Measurements from ENCODE around the gene DENND6B. TPM values are rescaled to one million over a fixed set of nuclear protein-coding genes. Genes with fewer than 3 reads are reported as not detected.

The DENND6B gene
- total and polyA plus RNA-seq, 2 of the 13 experiments (the other 11 are each of a cell fraction or from before 2014, with no cell fraction given) = 0.95 to 3.8 TPM

GRCh38 chr22:50260801-50261614, 65.8 kb downstream of the DENND6B start (continued):
- TF ChIP-seq ZBTB10 (CRISPR knock-in tag; IDR thresholded peaks at IDR 0.05; ENCODE audit: borderline replicate concordance) = 0 out of 2 replicates have a peak, but pooled peaks have one; percentile 23
- no peak for TF ChIP-seq NONO (IDR thresholded peaks at IDR 0.05)
- TF ChIP-seq NONO (CRISPR knock-in tag; conservative IDR thresholded peaks at IDR 0.05) = 0 out of 2 replicates have a peak, but pooled peaks have one; percentile 29
- TF ChIP-seq RCOR2 (CRISPR knock-in tag; IDR thresholded peaks at IDR 0.05) = no peak
- no peak for TF ChIP-seq EHMT2 (IDR thresholded peaks at IDR 0.05; ENCODE audit: borderline replicate concordance, low read depth, low read length)
- 0 out of 2 replicates have a peak, but pooled peaks have one; percentile 14 for TF ChIP-seq ZBTB2 (CRISPR knock-in tag; IDR thresholded peaks at IDR 0.05; ENCODE audit: low read depth)
- peak; percentile 51; the same call in 1 of the 2 replicates for TF ChIP-seq ZNF768 (CRISPR knock-in tag; IDR thresholded peaks at IDR 0.05)
- TF ChIP-seq ZNF598 (CRISPR knock-in tag; IDR thresholded peaks at IDR 0.05; ENCODE audit: borderline replicate concordance) = no peak; the same call in 1 of the 2 replicates
- TF ChIP-seq FOSL1 (CRISPR knock-in tag; IDR thresholded peaks at IDR 0.05; ENCODE audit: borderline replicate concordance) = no peak
- no peak for TF ChIP-seq STAG1 (CRISPR knock-in tag; IDR thresholded peaks at IDR 0.05)
- no peak for TF ChIP-seq RERE (CRISPR knock-in tag; IDR thresholded peaks at IDR 0.05; ENCODE audit: low read depth)
- no peak for TF ChIP-seq ZFP36L1 (CRISPR knock-in tag; IDR thresholded peaks at IDR 0.05)
- no peak for TF ChIP-seq RFXAP (CRISPR knock-in tag; IDR thresholded peaks at IDR 0.05; ENCODE audit: borderline replicate concordance)
- no peak for TF ChIP-seq MNT (IDR thresholded peaks at IDR 0.05)
- no peak for TF ChIP-seq ZNF781 (CRISPR knock-in tag; IDR thresholded peaks at IDR 0.05; ENCODE audit: borderline replicate concordance, not compliant biosample characterization)
- TF ChIP-seq JARID2 (CRISPR knock-in tag; IDR thresholded peaks at IDR 0.05; ENCODE audit: insufficient replicate concordance) = no peak
- TF ChIP-seq MIER3 (CRISPR knock-in tag; IDR thresholded peaks at IDR 0.05; ENCODE audit: borderline replicate concordance) = no peak
- TF ChIP-seq MED1 (CRISPR knock-in tag; IDR thresholded peaks at IDR 0.05) = no peak

All from HepG2 (cell line).